Measurements from ENCODE around the gene FOXO3B. TPM values are rescaled to one million over a fixed set of nuclear protein-coding genes. Genes with fewer than 3 reads are reported as not detected.
"Not testable (repeated sequence)": the region's sequence is repeated elsewhere in the genome, so short reads cannot be mapped to it uniquely, and the experiment has no call there.

Gene FOXO3B
- 5.8 and 7.6 TPM in 2 replicates for total RNA-seq

DNA sequence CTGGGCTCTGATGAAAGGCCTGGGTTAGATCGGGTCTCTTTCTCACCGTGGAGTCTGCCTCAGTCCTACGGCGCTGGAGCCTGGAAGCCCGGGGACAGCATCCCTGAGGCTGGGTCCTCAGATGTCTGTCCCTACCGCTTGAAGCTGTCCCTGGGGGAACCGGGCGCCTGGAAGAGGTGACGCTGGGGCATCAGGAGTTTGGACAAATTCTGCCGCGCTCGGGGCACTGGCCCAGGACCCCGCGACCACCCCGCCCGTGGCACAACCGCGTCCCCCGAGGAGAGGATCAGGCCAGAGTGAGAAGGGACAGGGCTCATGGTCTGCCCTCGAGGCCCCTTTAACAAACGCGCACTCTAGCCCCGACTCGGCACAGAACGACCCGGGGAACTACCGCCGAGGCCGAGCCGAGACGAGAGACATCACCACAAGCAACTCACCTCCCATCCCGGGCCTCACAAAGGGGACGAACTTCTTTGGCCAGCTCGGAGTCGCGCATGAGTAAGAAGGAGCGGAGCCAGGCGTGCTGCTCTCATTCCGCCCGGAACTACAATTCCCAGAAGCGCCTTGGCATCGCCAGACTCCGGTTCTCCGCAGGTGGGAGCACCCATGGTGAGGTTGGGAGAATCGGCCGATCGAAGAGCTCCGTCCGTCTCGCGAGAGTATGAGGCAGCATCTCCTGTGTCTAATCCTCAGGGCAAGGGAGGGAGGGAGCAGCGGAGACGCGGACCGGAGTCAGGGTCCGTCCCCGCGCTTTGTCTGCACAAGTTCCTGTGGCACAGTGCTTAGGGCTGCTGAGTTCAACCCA is at the start of gene FOXO3B:
FOXO3B (minus strand) TSS at position 548 of the 805 bp plus-strand sequence. CDS start 663 bp downstream, outside the sequence.
- ATAC-seq (ENCODE audit: low read depth) (peak; percentile 88), DNase-seq (peak; percentile 58)
- CTCF ChIA-PET; H3K27me3 Mint-ChIP-seq; intact Hi-C loops (cut with micrococcal nuclease); POLR2A ChIA-PET; H3K4me1 Mint-ChIP-seq; H3K9me3 Mint-ChIP-seq: not testable (repeated sequence)
- H3K36me3 Mint-ChIP-seq (ENCODE audit: low read depth): peaks cover 10% of the 10 kb centered on the region
- peak within 1 kb of the TSS; percentile 75 for H3K27ac Mint-ChIP-seq
- peak within 1 kb of the TSS; percentile 89 for H3K4me3 Mint-ChIP-seq

DNA sequence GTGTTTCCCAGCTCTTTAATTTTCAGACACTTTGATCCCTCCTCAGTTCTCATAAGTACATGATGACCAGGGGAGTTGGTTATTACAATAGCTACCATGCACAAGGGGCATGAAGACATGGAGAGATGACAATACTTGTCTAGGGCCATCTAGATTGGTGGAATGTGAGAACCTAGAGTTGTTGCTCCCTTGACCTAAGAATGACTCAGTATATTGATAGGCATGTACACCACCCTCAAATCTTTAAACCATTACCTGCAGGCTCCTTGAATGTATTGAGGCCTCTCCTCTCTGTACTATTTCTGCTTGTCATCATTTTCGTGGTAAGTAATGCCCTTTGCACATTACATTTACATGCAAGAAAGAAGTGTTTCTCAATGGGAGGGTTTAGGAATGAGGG is 41.4 kb upstream of the FOXO3B start:
- H3K27me3 Mint-ChIP-seq; H3K4me1 Mint-ChIP-seq; H3K9me3 Mint-ChIP-seq; POLR2A ChIA-PET; ATAC-seq (ENCODE audit: low read depth); H3K4me3 Mint-ChIP-seq; intact Hi-C loops (cut with micrococcal nuclease); CTCF ChIA-PET; H3K36me3 Mint-ChIP-seq (ENCODE audit: low read depth); H3K27ac Mint-ChIP-seq; DNase-seq: not testable (repeated sequence)

DNA sequence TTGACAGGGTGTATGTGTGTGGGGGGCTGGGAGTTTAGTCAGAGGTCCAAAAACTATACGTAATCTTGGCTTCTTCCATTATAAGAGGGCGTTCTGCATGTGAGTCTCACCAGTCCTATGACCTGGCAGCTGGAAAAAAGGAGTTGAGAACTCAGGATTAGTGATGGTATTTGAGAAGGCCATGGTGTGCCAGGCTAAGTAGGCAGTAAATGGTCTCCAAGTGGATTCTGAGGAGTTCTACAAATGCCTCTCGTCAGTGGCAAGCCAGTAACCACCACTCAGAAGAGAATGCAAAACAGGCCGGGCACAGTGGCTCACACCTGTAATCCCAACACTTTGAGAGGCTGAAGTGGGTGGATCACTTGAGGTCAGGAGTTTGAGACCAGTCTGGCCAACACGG is 40.5 kb upstream of the FOXO3B start:
- H3K27me3 Mint-ChIP-seq; ATAC-seq (ENCODE audit: low read depth); H3K36me3 Mint-ChIP-seq (ENCODE audit: low read depth); intact Hi-C loops (cut with micrococcal nuclease); CTCF ChIA-PET; H3K4me1 Mint-ChIP-seq; H3K9me3 Mint-ChIP-seq; DNase-seq; POLR2A ChIA-PET; H3K27ac Mint-ChIP-seq; H3K4me3 Mint-ChIP-seq: not testable (repeated sequence)

DNA sequence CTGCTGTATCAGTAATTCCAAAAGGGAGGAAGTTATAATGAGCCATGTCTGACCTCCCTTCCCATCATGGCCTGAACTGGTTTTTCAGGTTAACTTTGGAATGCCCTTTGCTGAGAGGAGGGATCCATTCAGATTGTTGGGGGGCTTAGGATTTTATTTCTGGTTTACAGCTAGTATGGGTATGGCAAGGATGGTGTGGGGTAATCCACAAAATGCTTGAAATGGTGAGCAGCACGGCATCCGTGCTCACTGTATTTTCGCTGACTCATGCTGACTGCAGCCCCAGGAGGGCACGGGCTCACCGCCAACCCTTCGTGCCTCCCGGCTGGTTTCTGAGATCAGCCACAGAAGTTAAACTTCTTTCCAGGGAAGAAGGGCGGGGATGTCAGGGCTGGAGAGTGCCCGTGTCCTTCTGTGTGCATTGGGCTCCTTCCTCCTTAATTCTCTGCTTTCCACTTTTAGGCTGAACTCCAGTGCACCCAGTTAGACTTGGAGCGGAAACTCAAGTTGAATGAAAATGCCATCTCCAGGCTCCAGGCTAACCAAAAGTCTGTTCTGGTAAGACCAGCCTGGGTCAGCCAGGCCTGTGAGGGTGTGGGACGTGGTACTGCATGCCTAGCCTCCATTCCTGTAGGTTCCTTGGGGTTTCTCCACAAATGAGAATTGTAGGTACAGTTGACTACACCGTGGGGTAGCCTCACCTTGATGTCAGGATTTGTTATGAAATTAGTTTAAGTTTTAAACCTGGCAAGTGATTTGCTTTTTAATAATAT is 39.8 kb upstream of the FOXO3B start:
- ATAC-seq (ENCODE audit: low read depth); CTCF ChIA-PET; H3K27me3 Mint-ChIP-seq; POLR2A ChIA-PET; H3K27ac Mint-ChIP-seq; H3K9me3 Mint-ChIP-seq; intact Hi-C loops (cut with micrococcal nuclease); H3K36me3 Mint-ChIP-seq (ENCODE audit: low read depth); DNase-seq; H3K4me3 Mint-ChIP-seq; H3K4me1 Mint-ChIP-seq: not testable (repeated sequence)

DNA sequence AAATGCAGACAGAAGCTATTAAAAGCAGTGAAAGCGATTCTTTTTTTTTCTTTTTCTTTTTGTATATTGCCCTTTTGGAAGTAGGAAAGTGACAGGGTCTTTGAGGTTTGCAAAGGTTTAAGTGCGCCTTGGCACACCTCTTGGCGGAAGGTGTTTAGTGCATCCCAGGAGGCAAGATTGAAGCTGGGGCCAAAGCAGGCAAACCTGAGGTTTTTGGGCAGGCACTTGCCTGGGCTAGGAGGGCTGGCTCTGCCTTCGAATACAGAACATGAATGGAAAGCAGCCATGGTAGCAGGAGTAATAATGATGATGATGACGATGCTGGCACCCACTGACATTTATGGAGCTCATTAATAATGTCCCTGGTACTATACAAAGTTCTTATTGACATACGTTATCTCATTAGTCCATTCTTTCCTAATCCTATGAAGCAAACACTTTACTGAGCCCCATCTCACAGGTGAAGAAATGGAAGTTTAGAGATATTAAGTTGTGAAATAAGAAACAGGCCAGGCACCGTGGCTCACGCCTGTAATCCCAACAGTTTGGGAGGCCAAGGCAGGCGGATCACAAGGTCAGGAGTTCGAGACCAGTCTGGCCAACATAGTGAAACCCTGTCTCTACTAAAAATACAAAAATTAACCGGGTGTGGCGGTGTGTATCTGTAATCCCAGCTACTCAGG is 37.5 kb upstream of the FOXO3B start:
- not testable (repeated sequence) for H3K4me1 Mint-ChIP-seq

DNA sequence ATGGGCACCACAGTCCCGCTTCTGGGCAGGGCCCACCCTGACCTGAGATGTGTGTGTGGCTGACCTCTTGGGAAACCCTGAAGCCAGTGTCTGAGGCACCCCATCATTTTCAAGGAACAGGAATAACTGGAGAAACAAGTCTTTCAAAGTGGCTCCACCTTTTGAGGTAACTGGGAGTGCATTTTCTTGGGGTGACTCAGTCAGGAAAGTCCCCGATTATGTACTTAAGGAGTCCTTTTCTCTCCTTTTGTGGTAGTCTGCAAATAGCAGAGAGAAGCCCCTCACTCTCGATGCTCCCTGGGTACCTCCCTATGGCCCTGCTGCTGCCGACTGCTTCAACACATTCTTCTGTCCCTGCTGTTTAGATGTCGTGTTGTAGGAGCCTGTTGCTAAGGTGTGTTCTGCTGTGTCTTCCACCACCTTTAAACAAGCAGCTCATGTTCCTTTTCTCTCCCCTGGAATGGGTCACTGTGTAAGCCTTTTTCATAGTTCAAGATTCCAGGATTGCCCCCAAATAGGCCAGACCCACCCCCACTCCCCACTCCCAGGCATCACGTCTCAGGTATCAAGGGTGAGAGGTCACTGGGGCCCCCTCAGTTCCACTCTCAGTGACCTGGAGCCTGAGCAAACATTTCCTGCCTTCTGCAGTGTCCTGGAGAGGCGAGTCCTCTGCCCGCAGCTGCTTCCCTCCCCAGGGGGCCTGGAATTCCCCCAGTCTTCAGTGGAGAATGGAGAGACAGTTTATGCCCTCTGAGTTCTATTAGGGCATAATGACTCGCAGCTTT is 36.7 kb upstream of the FOXO3B start:
- POLR2A ChIA-PET; DNase-seq; H3K4me1 Mint-ChIP-seq; H3K27ac Mint-ChIP-seq; intact Hi-C loops (cut with micrococcal nuclease); H3K27me3 Mint-ChIP-seq; H3K4me3 Mint-ChIP-seq; ATAC-seq (ENCODE audit: low read depth); H3K9me3 Mint-ChIP-seq; H3K36me3 Mint-ChIP-seq (ENCODE audit: low read depth); CTCF ChIA-PET: not testable (repeated sequence)

More for the DNA sequence above, 37.5 kb upstream of the FOXO3B start:
- intact Hi-C loops (cut with micrococcal nuclease); DNase-seq; POLR2A ChIA-PET; CTCF ChIA-PET; H3K27ac Mint-ChIP-seq; H3K9me3 Mint-ChIP-seq; H3K27me3 Mint-ChIP-seq; H3K4me3 Mint-ChIP-seq; ATAC-seq (ENCODE audit: low read depth); H3K36me3 Mint-ChIP-seq (ENCODE audit: low read depth): not testable (repeated sequence)

DNA sequence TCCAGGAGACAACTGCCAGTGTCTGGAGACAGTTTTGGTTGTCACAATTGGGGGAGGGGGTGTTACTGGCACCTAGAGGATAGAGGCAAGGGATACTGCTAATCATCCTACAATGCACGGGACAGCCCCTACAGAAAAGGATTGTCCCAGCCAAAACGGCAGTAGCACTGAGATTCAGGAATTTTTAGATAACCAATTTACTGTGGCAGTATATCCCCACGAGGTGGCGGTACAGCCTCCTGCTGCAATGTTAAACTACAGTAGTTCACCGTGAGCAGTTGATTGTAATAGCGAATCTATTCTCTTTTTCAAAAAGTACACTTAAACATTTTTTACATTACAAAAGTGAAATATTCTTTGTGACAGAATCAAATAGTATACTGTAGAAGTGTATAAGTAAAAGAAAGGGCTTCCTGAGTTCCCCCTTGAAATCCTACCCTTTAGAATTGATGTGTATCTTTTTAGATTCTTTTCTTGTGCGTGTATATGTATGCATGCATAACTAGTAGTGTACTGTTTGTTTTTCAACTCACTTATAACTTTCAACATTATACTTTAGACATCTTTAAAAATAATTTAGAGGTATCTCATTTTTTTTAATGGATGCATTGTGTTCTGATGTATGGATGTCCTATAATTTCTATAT is 30.4 kb upstream of the FOXO3B start:
- peak; percentile 62 for ATAC-seq (ENCODE audit: low read depth)
- POLR2A ChIA-PET; DNase-seq; H3K27ac Mint-ChIP-seq; H3K9me3 Mint-ChIP-seq; H3K36me3 Mint-ChIP-seq (ENCODE audit: low read depth); H3K27me3 Mint-ChIP-seq; CTCF ChIA-PET; H3K4me3 Mint-ChIP-seq; H3K4me1 Mint-ChIP-seq; intact Hi-C loops (cut with micrococcal nuclease): not testable (repeated sequence)

DNA sequence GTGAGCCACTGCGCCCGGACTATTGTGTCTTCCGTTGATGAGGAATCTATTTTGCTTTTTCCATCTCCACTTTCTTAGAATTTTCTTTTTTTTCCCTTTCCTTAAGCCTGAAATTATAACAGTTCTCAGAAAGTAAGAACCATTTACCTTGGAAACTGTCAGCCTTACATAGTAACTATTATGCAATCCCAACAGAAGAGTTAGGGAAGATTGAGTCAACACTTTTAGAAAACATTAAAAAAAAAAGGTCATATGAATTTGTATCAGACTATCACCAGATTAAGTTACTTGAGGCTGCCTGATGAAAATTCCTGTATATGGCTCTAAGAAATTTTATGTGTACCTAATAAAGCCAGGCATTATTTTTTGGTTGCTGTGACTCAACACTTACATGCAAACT is 26.1 kb upstream of the FOXO3B start:
- H3K4me1 Mint-ChIP-seq; H3K27ac Mint-ChIP-seq; H3K9me3 Mint-ChIP-seq; H3K36me3 Mint-ChIP-seq (ENCODE audit: low read depth); H3K27me3 Mint-ChIP-seq; intact Hi-C loops (cut with micrococcal nuclease); H3K4me3 Mint-ChIP-seq; CTCF ChIA-PET; POLR2A ChIA-PET; DNase-seq; ATAC-seq (ENCODE audit: low read depth): not testable (repeated sequence)

DNA sequence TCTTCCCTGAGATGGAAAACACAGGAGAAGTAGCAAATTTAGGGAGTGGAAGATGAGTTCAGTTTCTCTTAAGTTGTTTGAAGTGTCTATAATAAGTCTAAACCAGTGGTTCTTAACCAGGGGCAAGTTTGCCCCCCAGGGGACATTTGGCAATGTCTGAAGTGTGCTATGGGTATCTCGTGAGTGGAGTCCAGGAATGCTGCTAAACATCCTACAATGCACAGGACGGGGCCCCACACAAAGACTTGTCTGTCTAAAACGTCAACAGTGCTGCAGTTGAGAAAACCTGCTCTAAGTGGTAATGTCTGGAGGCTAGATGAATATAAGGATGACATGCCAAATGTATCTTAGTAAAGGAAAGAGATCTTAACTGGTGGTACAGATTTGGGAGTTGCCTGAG is 23.8 kb upstream of the FOXO3B start:
- H3K27me3 Mint-ChIP-seq; ATAC-seq (ENCODE audit: low read depth); intact Hi-C loops (cut with micrococcal nuclease); CTCF ChIA-PET; POLR2A ChIA-PET; H3K27ac Mint-ChIP-seq; H3K4me1 Mint-ChIP-seq; H3K36me3 Mint-ChIP-seq (ENCODE audit: low read depth); H3K9me3 Mint-ChIP-seq; H3K4me3 Mint-ChIP-seq; DNase-seq: not testable (repeated sequence)

DNA sequence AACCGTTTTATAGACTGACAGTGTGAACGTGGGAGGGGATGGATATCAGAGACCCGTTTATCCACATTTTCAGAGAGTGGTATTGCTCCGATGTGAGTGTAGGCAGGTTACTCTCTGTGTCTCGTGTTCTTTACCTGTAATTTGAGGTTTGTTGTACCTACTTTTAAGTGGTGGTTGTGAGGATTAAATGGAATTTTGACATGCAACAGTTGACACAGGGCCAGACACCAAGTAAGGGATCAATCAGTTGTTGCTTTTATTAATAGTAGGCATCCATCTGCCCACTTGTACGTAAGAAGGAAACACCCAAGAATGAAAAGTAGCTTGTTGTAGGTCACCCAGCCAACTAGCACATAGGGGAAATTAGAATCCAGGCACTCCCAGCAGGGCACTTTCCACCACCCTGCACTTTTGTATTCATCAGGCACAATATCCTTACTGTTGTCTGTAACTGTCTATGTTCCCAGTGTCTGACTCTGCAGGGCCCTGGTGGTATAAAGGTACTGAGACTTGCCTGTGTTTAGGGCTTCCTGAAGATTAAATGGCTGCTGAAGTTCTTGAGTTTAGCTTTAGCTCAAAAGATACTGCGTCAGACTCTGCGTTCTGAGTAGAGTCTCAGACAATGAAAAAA is 16.5 kb upstream of the FOXO3B start:
- POLR2A ChIA-PET; intact Hi-C loops (cut with micrococcal nuclease); H3K36me3 Mint-ChIP-seq (ENCODE audit: low read depth); DNase-seq; CTCF ChIA-PET; ATAC-seq (ENCODE audit: low read depth); H3K27me3 Mint-ChIP-seq; H3K9me3 Mint-ChIP-seq; H3K27ac Mint-ChIP-seq: not testable (repeated sequence)
- Mint-ChIP-seq H3K4me1 (peaks cover 12% of the 10 kb centered on the region), H3K4me3 (peak overlapping the region; percentile 94)

DNA sequence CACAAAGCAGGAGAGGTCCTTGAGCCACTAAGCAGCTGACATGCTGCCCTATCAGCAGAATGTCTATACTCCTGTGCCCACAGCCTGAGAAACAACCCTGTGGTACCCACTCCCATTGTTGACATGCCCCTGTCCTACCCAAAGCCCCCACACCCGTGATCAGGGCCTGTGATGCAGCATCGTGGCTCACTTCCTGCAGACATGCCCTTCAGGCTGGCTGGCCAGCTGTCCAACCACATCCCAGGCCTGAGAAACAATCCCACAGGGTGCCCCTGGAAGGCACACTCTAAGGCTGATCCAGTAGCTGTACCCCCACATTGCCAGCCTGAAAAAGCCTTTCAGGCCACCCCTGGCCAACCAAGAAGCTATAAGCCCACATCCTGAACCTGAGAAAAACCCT is 13.0 kb upstream of the FOXO3B start:
- peaks cover 12% of the 10 kb centered on the region for H3K4me1 Mint-ChIP-seq
- H3K27me3 Mint-ChIP-seq; intact Hi-C loops (cut with micrococcal nuclease); CTCF ChIA-PET; DNase-seq; H3K27ac Mint-ChIP-seq; H3K36me3 Mint-ChIP-seq (ENCODE audit: low read depth); H3K4me3 Mint-ChIP-seq; POLR2A ChIA-PET; H3K9me3 Mint-ChIP-seq; ATAC-seq (ENCODE audit: low read depth): not testable (repeated sequence)

Measured in activated B cell treated with CpG ODN at 0.5 μM for 24 hours (primary cell).